Activated B cell treated with CpG ODN at 0.5 μM for 24 hours (primary cell): ENCODE data around the gene GAS6. TPM values are rescaled to one million over a fixed set of nuclear protein-coding genes. Genes with fewer than 3 reads are reported as not detected.

Experiments used
- ATAC-seq: fragments of 200-7000 bp; cut with Tn5 transposase; one replicate; pipeline ENCODE4 v1.10.0; 2021; ENCODE audit warnings: low read depth, mild to moderate bottlenecking, moderate library complexity
- CTCF ChIA-PET: fragments of 350-600 bp; sonication (Branson Sonifier 250); formaldehyde crosslinking; loops from one replicate; lab custom pipeline; 2021; ENCODE audit warnings: antibody characterized with exemption; lab: Charles Lee
- POLR2A ChIA-PET: fragments of 350-600 bp; sonication (Branson Sonifier 250); formaldehyde crosslinking; loops from one replicate; lab custom pipeline; 2021; ENCODE audit warnings: antibody characterized with exemption; lab: Charles Lee
- DNase-seq: peaks from one replicate; pipeline ENCODE4 v3.0.0; 2022
- H3K27ac Mint-ChIP-seq: one replicate; pipeline ENCODE4 v1.8.0; 2020; ENCODE audit warnings: mixed read lengths
- H3K27me3 Mint-ChIP-seq: one replicate; pipeline ENCODE4 v1.8.0; 2021; ENCODE audit warnings: mixed read lengths
- H3K36me3 Mint-ChIP-seq: one replicate; pipeline ENCODE4 v1.8.0; 2021; ENCODE audit warnings: low read depth, mixed read lengths
- H3K4me1 Mint-ChIP-seq: one replicate; pipeline ENCODE4 v1.8.0; 2021; ENCODE audit warnings: mixed read lengths
- H3K4me3 Mint-ChIP-seq: one replicate; pipeline ENCODE4 v1.8.0; 2020; ENCODE audit warnings: mild to moderate bottlenecking, mixed read lengths
- H3K9me3 Mint-ChIP-seq: one replicate; pipeline ENCODE4 v1.8.0; 2020; ENCODE audit warnings: mixed read lengths
- intact Hi-C: fragments of 100-400 bp; cut with micrococcal nuclease; formaldehyde crosslinking; loops from one replicate; pipeline ENCODE4 v1.15.1; 2024
- total RNA-seq: library from RNA; stranded (reverse); gene quantifications from 2 replicates; pipeline ENCODE4 v1.2.3, GENCODE V29; 2022
- TF ChIP-seq, protein P1 (sequence below): fragments of 200-600 bp; IDR thresholded peaks from one replicate; pipeline ENCODE4 v1.8.0; 2022; ENCODE audit warnings: antibody characterized with exemption, mild to moderate bottlenecking

The GAS6 gene
- total RNA-seq, 1 donor from 2014 or later = 1.4 TPM

DNA sequence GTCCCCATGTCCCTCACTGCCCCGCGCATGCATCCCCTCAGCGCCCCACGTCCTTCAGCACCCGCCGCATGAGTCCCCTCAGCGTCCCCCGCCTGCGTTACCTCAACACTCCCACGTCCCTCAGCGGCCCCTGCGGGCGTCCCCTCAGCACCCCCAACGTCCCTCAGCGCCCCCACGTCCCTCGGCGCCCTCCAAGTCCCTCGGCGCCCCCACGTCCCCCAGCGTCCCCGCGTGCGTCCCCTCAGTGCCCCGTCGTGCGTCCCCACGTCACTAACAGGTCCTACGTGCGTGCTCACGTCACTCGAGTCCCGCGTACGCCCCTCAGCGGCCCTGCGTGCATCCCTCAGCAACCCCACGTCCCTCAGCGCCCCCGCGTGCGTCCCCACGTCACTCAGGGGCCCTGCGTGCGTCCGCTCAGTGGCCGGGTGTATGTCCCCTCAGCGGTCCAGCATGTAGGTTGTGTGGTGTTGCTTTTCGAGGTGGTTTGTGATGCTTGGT lies 19.5 kb upstream of the GAS6 start:
- TF ChIP-seq, protein P1, sequence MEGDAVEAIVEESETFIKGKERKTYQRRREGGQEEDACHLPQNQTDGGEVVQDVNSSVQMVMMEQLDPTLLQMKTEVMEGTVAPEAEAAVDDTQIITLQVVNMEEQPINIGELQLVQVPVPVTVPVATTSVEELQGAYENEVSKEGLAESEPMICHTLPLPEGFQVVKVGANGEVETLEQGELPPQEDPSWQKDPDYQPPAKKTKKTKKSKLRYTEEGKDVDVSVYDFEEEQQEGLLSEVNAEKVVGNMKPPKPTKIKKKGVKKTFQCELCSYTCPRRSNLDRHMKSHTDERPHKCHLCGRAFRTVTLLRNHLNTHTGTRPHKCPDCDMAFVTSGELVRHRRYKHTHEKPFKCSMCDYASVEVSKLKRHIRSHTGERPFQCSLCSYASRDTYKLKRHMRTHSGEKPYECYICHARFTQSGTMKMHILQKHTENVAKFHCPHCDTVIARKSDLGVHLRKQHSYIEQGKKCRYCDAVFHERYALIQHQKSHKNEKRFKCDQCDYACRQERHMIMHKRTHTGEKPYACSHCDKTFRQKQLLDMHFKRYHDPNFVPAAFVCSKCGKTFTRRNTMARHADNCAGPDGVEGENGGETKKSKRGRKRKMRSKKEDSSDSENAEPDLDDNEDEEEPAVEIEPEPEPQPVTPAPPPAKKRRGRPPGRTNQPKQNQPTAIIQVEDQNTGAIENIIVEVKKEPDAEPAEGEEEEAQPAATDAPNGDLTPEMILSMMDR = no peak
- POLR2A ChIA-PET = no interaction called here
- CTCF ChIA-PET = no interaction called here
- no peak for DNase-seq
- Mint-ChIP-seq H3K27me3 (peaks cover 33% of the 10 kb centered on the region), H3K4me3 (no peak overlapping the region), H3K9me3 (no peaks in the 10 kb centered on the region), H3K27ac (no peak overlapping the region), H3K4me1 (no peaks in the 10 kb centered on the region), H3K36me3 (no peaks in the 10 kb centered on the region)
- no peak for ATAC-seq
- intact Hi-C loops = no loop called here

GRCh38 chr13:113882716-113883115 lies 18.8 kb upstream of the GAS6 start:
- no peaks in the 10 kb centered on the region for H3K36me3 Mint-ChIP-seq
- H3K4me1 Mint-ChIP-seq = no peaks in the 10 kb centered on the region
- peaks cover 30% of the 10 kb centered on the region for H3K27me3 Mint-ChIP-seq
- no peak overlapping the region for H3K27ac Mint-ChIP-seq
- DNase-seq (no peak), ATAC-seq (no peak)
- intact Hi-C loops = no loop called here
- no peak overlapping the region for H3K4me3 Mint-ChIP-seq
- no peaks in the 10 kb centered on the region for H3K9me3 Mint-ChIP-seq
- ChIA-PET CTCF (no interaction called here), POLR2A (no interaction called here)
- TF ChIP-seq, protein P1 = no peak

- Mint-ChIP-seq H3K36me3 (no peaks in the 10 kb centered on the region), H3K27me3 (peaks cover 27% of the 10 kb centered on the region), H3K9me3 (no peaks in the 10 kb centered on the region), H3K4me1 (no peaks in the 10 kb centered on the region), H3K4me3 (no peak overlapping the region), H3K27ac (no peak overlapping the region)
- DNase-seq (no peak), ATAC-seq (no peak)
- TF ChIP-seq, protein P1 = no peak
- intact Hi-C loops = no loop called here
- POLR2A ChIA-PET = no interaction called here
- CTCF ChIA-PET = no interaction called here
These were observed 18.4 kb upstream of the GAS6 start for GRCh38 chr13:113882267-113882630.

DNA sequence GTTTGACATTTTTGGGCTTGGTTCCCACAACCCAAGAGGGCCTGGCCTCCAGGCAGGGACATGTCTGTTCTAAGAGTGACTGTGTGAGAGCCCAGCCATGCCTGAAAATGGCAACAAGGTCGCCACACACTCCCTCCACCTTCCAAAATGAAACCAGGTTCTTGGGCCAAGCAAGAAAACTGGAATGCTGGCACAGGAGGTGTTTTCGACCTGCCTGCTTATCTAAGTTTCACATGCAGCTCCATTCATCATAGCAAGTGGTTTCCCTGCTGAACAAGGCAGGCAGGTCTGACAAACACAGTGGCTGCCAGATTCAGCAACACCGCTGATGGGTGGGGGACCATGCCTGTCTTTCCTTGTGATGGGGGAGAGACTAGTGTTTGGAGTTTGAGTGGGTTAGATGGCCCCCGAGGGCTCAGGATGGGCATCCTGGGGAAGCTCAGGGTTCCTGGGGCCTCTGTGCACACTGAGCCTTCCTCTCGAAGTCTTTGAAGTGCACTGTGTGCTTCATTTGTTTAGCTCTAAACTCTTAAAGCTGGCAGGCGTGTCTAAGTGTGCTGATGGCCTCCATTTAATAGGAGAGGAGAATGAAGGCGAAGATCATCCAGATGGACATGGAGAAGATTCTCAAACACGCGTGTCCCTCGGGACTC lies 17.9 kb upstream of the GAS6 start:
- H3K36me3 Mint-ChIP-seq = no peaks in the 10 kb centered on the region
- intact Hi-C loops = no loop called here
- no peak overlapping the region for H3K27ac Mint-ChIP-seq
- TF ChIP-seq, protein P1 = no peak
- DNase-seq (no peak), ATAC-seq (no peak)
- peaks cover 27% of the 10 kb centered on the region for H3K27me3 Mint-ChIP-seq
- H3K9me3 Mint-ChIP-seq = no peaks in the 10 kb centered on the region
- no peak overlapping the region for H3K4me3 Mint-ChIP-seq
- no peaks in the 10 kb centered on the region for H3K4me1 Mint-ChIP-seq
- ChIA-PET CTCF (no interaction called here), POLR2A (no interaction called here)

DNA sequence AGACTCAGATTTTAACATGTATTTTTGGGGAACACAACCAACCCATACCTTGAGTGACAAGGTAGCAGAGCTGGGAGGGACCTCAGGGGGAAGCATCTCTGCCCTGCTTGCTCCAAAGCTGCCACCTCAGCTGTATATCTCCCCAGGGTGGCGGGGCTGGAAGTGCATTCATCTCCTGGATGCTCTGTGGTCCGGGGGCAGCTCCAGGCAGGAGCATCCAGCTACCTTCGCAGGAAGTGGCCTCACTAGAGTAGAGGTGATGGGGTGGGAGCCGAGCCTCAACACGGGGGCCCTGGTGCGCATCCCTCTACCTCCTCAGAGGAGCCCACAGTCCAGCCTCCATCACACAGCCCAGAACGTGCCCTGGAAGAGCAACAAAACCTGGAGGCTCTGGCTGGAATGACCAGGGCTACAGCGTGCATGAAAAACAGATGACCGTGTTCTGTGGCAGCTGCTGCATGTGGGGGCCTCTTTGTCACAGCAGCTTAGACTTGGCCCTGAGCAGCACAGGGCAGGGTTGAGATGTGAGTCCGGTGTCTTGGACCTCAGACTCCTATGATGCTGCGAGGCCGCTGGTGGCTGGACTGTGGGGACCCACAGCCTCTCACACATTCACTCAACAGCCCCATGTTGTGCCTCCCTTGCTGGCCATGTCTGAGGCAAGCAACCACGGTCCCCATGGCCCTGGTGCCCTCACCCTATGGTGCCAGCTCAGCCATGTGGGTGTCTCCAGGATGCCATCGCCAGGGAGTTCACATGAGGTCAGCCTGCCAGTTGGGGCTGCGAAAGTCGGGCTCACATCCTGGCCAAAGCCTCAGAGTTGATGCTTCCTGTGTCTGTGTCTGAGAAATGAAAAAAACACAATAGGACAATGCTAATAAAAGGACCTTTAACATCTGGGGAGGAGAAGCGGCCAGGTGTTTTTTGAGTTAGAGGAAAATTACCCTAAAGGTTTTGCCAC lies 17.1 kb upstream of the GAS6 start:
- Mint-ChIP-seq H3K27ac (no peak overlapping the region), H3K4me3 (no peak overlapping the region), H3K9me3 (no peaks in the 10 kb centered on the region), H3K27me3 (peaks cover 22% of the 10 kb centered on the region), H3K36me3 (no peaks in the 10 kb centered on the region), H3K4me1 (peaks cover under 1% of the 10 kb centered on the region)
- ATAC-seq = no peak
- ChIA-PET CTCF (no interaction called here), POLR2A (no interaction called here)
- intact Hi-C loops = no loop called here
- no peak for DNase-seq
- TF ChIP-seq, protein P1 = no peak
